NT2/D1 (cell line): ENCODE measurements around the gene TMEM145.

Experiments
- SUZ12 ChIP-seq: IDR thresholded peaks from 2 replicates; pipeline ENCODE4 v1.6.1; 2011; ENCODE audit not compliant: insufficient read length, insufficient read depth; ENCODE audit errors: extremely low read depth
- YY1 ChIP-seq: IDR thresholded peaks from 2 replicates; pipeline ENCODE4 v1.6.1; 2011; ENCODE audit not compliant: insufficient read length, insufficient read depth
- ZNF274 ChIP-seq: IDR thresholded peaks from 2 replicates; pipeline ENCODE4 v1.6.1; 2011; ENCODE audit warnings: mild to moderate bottlenecking, low read depth, low read length

- TF ChIP-seq ZNF274, result no peak
- TF ChIP-seq YY1, result no peak
- TF ChIP-seq SUZ12, result no peak
Observed at GRCh38 chr19:42303876-42304275, 9.2 kb upstream of the TMEM145 start.
